HCT116 (cell line): ENCODE measurements around the gene CDV3. TPM values are rescaled to one million over a fixed set of nuclear protein-coding genes. Genes with fewer than 3 reads are reported as not detected.
A peak's percentile ranks its signal among the peaks of the same experiment; 100 is the strongest.

Experiments
- ATAC-seq: fragments of 200-7000 bp; cut with Tn5 transposase; 2 replicates; pipeline ENCODE4 v1.9.1; 2020; ENCODE audit warnings: mild to moderate bottlenecking, moderate library complexity
- BruUV-seq: library from RNA; stranded (reverse); fragments of 400-500 nt; replicated peaks from 2 replicates; lab custom pipeline; 2021; lab: Mats Ljungman, UMichigan
- CTCF ChIA-PET: fragments of 300-600 bp; sonication (Branson Sonifier 250); formaldehyde crosslinking; loops from one replicate; lab custom pipeline; 2021; ENCODE audit warnings: antibody characterized with exemption; lab: Charles Lee
- POLR2A ChIA-PET: fragments of 300-600, 350-600 bp; sonication (Branson Sonifier 250); formaldehyde crosslinking; loops from one replicate; lab custom pipeline; 2021; ENCODE audit warnings: antibody characterized with exemption; lab: Charles Lee
- RAD21 ChIA-PET, 2 experiments: fragments of 300-600 bp; sonication (Branson Sonifier 250); formaldehyde crosslinking; loops; one replicate each; lab custom pipeline; 2023; ENCODE audit warnings: low total read pairs in 2 of 2; ENCODE audit not compliant: uncharacterized antibody in 2 of 2, unreplicated experiment in 2 of 2, low non-redundant PET in 1 of 2; lab: Charles Lee
- DNase-seq: peaks from one replicate; pipeline ENCODE4 v3.0.0-alpha.2; 2010; ENCODE audit warnings: low read depth, low spot score
- H2AFZ ChIP-seq: fragments of 200-600 bp; shearing (Covaris generic), sonication (generic); 2 replicates; pipeline ENCODE4 v1.6.1; 2017; ENCODE audit warnings: low read depth, mixed run types, mixed read lengths, antibody characterized with exemption, low read length; ENCODE audit not compliant: poor library complexity, severe bottlenecking
- H3K27ac ChIP-seq: 2 replicates; pipeline ENCODE4 v1.5.1; 2012; ENCODE audit warnings: low read depth, low read length
- H3K27me3 ChIP-seq: fragments of 200-600 bp; sonication (generic); 2 replicates; pipeline ENCODE4 v1.6.1; 2016; ENCODE audit warnings: mixed run types, low read length, mixed read lengths; ENCODE audit not compliant: insufficient read depth
- H3K36me3 ChIP-seq, 2 experiments: fragments of 200-500 bp in 1 of 2; fragments of 200-600 bp in 1 of 2; sonication (Bioruptor generic) in 1 of 2; sonication (generic) in 1 of 2; 2 replicates each; pipeline versions ENCODE4 v1.5.1 to v1.6.1; 2014 to 2016; ENCODE audit warnings: low read length in 2 of 2, inconsistent platforms in 1 of 2, mixed read lengths in 1 of 2, mixed run types in 1 of 2; ENCODE audit not compliant: insufficient read depth in 2 of 2, control insufficient read depth in 1 of 2
- H3K4me1 ChIP-seq, 2 experiments: fragments of 200-600 bp in 1 of 2; sonication (generic) in 1 of 2; 2 replicates each; pipeline versions ENCODE4 v1.5.1 to v1.6.1; 2012 to 2017; ENCODE audit warnings: low read length in 2 of 2, inconsistent platforms in 1 of 2, mild to moderate bottlenecking in 1 of 2, mixed read lengths in 1 of 2, mixed run types in 1 of 2, moderate library complexity in 1 of 2; ENCODE audit not compliant: insufficient read depth in 2 of 2, control insufficient read depth in 1 of 2
- H3K4me2 ChIP-seq: fragments of 200-600 bp; sonication (generic); 2 replicates; pipeline ENCODE4 v1.6.1; 2017; ENCODE audit warnings: mixed run types, low read length, mixed read lengths
- H3K4me3 ChIP-seq, 2 experiments: fragments of 200-600 bp in 1 of 2; sonication (generic) in 1 of 2; replicated peaks in 1 of 2; 2 replicates each; pipeline ENCODE4 v1.5.1; 2011 to 2016; ENCODE audit warnings: low read length in 2 of 2, control low read depth in 1 of 2, low read depth in 1 of 2, mild to moderate bottlenecking in 1 of 2, mixed read lengths in 1 of 2, mixed run types in 1 of 2
- H3K79me2 ChIP-seq: fragments of 200-600 bp; sonication (generic); 2 replicates; pipeline ENCODE4 v1.6.1; 2017; ENCODE audit warnings: mild to moderate bottlenecking, mixed run types, low read length, moderate library complexity, mixed read lengths; ENCODE audit not compliant: insufficient read depth
- H3K9ac ChIP-seq: fragments of 200-600 bp; sonication (generic); 2 replicates; pipeline ENCODE4 v1.6.1; 2016; ENCODE audit warnings: low read length, mixed read lengths
- H3K9me2 ChIP-seq: fragments of 200-600 bp; sonication (generic), shearing (Covaris generic); 2 replicates; pipeline ENCODE4 v1.6.1; 2017; ENCODE audit warnings: mixed run types, mild to moderate bottlenecking, moderate library complexity; ENCODE audit not compliant: insufficient read depth
- H3K9me3 ChIP-seq, 2 experiments: fragments of 200-500 bp in 1 of 2; fragments of 200-600 bp in 1 of 2; sonication (Bioruptor generic) in 1 of 2; sonication (generic) in 1 of 2; 2 replicates each; pipeline ENCODE4 v1.6.1; 2014 to 2017; ENCODE audit warnings: low read length in 2 of 2, mixed read lengths in 2 of 2, inconsistent platforms in 1 of 2, low read depth in 1 of 2, mild to moderate bottlenecking in 1 of 2, mixed run types in 1 of 2, moderate library complexity in 1 of 2; ENCODE audit not compliant: control insufficient read depth in 1 of 2, insufficient read depth in 1 of 2
- H4K20me1 ChIP-seq: fragments of 200-600 bp; sonication (generic), shearing (Covaris generic); 2 replicates; pipeline ENCODE4 v1.6.1; 2017; ENCODE audit warnings: mixed run types, mild to moderate bottlenecking, moderate library complexity; ENCODE audit not compliant: insufficient read depth
- CEBPB ChIP-seq: IDR thresholded peaks from 2 replicates; pipeline ENCODE4 v1.6.1; 2012; ENCODE audit warnings: low read depth
- CTCF ChIP-seq, 3 experiments: fragments of 200-600 bp in 1 of 3; sonication (generic) in 1 of 3; IDR thresholded peaks in 2 of 3; conservative IDR thresholded peaks in 1 of 3; 2 replicates each; pipeline ENCODE4 v1.5.1; 2012 to 2017; ENCODE audit warnings: low read depth in 2 of 3, low read length in 2 of 3, antibody characterized with exemption in 1 of 3, borderline replicate concordance in 1 of 3, control low read depth in 1 of 3, mild to moderate bottlenecking in 1 of 3, mixed read lengths in 1 of 3, mixed run types in 1 of 3, moderate library complexity in 1 of 3; ENCODE audit not compliant: insufficient read depth in 1 of 3
- EGR1 ChIP-seq: IDR thresholded peaks from 2 replicates; pipeline ENCODE4 v1.6.1; 2012; ENCODE audit warnings: low read depth
- EZH2phosphoT487 ChIP-seq: fragments of 200-600 bp; IDR thresholded peaks from 2 replicates; pipeline ENCODE4 v1.6.1; 2018; ENCODE audit warnings: antibody characterized with exemption, borderline replicate concordance
- SP1 ChIP-seq: IDR thresholded peaks from 2 replicates; pipeline ENCODE4 v1.6.1; 2012; ENCODE audit warnings: low read depth
- TCF7L2 ChIP-seq: IDR thresholded peaks from 2 replicates; pipeline ENCODE4 v1.7.0; 2011; ENCODE audit warnings: borderline replicate concordance, inconsistent platforms; ENCODE audit not compliant: insufficient read depth, insufficient read length; ENCODE audit errors: extremely low read depth
- intact Hi-C: fragments of 100-400 bp; cut with micrococcal nuclease; formaldehyde crosslinking; loops from 2 replicates; pipeline ENCODE4 v1.10.0; 2022
- total RNA-seq: library from RNA; stranded (reverse); gene quantifications from one replicate; pipeline ENCODE4 v1.2.1, GENCODE V29; 2021; ENCODE audit not compliant: unreplicated experiment
- TF ChIP-seq, protein P1 (sequence below): IDR thresholded peaks from 2 replicates; pipeline ENCODE4 v1.6.1; 2012
- TF ChIP-seq, protein P2 (sequence below): IDR thresholded peaks from 2 replicates; pipeline ENCODE4 v1.6.1; 2012

Gene CDV3
- total RNA-seq, 1 experiment from 2014 or later: 153 TPM

DNA sequence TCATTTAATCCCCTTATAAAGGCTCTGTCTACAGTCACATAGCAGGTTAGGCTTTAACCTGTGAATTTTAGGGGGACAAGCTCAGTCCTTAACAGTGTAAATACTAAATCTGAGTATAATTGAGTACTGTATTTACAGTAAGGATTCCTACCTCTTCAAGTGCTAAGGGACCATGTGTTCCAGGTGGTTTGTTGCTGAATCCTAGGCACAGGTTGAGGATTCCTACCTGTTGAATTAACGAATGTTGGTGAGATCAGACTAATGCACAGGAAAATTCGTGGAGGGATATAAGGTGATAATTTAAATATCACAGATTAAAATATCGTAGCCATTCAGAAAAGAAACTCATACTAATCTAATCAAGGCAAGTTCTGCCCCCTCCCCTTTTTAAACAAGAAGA is 24.9 kb downstream of the CDV3 start:
- intact Hi-C loops: no loop called here
- peaks cover 4% of the 10 kb centered on the region for H3K79me2 ChIP-seq
- H3K27ac ChIP-seq: no peak overlapping the region
- no peak overlapping the region for H3K4me2 ChIP-seq
- DNase-seq (no peak), ATAC-seq (no peak)
- H3K4me3 ChIP-seq: no peak overlapping the region
- H3K27me3 ChIP-seq: no peaks in the 10 kb centered on the region
- H3K9me2 ChIP-seq: no peaks in the 10 kb centered on the region
- ChIA-PET RAD21 (no interaction called here), CTCF (no interaction called here), POLR2A (no interaction called here)
- H3K9me3 ChIP-seq: no peaks in the 10 kb centered on the region
- peaks cover 0 to 5% of the 10 kb centered on the region in 2 experiments; a peak in 2 of 4 replicates for H3K36me3 ChIP-seq
- no peak for TF ChIP-seq CEBPB
- no peak for TF ChIP-seq TCF7L2
- TF ChIP-seq, protein P1, sequence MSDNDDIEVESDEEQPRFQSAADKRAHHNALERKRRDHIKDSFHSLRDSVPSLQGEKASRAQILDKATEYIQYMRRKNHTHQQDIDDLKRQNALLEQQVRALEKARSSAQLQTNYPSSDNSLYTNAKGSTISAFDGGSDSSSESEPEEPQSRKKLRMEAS: no peak
- TF ChIP-seq, protein P2, sequence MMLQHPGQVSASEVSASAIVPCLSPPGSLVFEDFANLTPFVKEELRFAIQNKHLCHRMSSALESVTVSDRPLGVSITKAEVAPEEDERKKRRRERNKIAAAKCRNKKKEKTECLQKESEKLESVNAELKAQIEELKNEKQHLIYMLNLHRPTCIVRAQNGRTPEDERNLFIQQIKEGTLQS: no peak
- no peak for TF ChIP-seq EGR1
- TF ChIP-seq SP1: no peak
- peaks cover 3 to 10% of the 10 kb centered on the region in 2 experiments; a peak in 3 of 4 replicates for H3K4me1 ChIP-seq
- TSS peak; percentile 14 for BruUV-seq
- H3K9ac ChIP-seq: no peak overlapping the region
- no peak overlapping the region for H2AFZ ChIP-seq
- H4K20me1 ChIP-seq: no peaks in the 10 kb centered on the region

DNA sequence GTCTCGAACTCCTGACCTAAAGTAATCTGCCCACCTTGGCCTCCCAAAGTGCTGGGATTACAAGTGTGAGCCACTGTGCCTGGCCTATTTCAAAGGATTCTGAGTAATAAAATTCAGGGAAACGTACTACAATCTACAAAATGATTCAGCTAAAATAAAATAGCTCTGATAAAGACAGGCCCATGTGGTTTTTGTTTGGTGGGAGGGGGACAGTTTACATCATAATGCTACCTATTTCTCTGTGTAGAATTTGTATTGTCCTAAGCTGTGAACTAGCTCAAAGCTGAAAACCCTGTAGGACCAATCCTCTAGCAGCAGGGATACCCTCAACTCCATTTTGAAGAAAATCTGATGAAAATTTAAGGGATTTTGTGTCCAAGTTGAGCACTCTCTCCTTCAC is 25.8 kb downstream of the CDV3 start:
- CTCF ChIA-PET: no interaction called here
- H3K4me3 ChIP-seq: no peak overlapping the region
- no peak overlapping the region for H3K9ac ChIP-seq
- intact Hi-C loops: no loop called here
- peaks cover 8% of the 10 kb centered on the region for H3K79me2 ChIP-seq
- RAD21 ChIA-PET: no interaction called here
- DNase-seq (no peak), ATAC-seq (no peak)
- H3K36me3 ChIP-seq: peaks cover 0 to 5% of the 10 kb centered on the region in 2 experiments; a peak in 2 of 4 replicates
- H4K20me1 ChIP-seq: no peaks in the 10 kb centered on the region
- H3K27me3 ChIP-seq: no peaks in the 10 kb centered on the region
- no peak for TF ChIP-seq CTCF (IDR thresholded peaks at IDR 0.05 in 2 of 3, conservative IDR thresholded peaks at IDR 0.05 in 1 of 3; ENCODE audit: borderline replicate concordance in 1 of 3, insufficient read depth in 1 of 3, low read depth in 2 of 3, low read length in 2 of 3)
- no peak for TF ChIP-seq EZH2phosphoT487
- no peak for TF ChIP-seq CEBPB
- H3K4me1 ChIP-seq: peaks cover 3 to 10% of the 10 kb centered on the region in 2 experiments; a peak in 3 of 4 replicates
- no peak overlapping the region for H3K27ac ChIP-seq
- BruUV-seq: no TSS peak
- no peaks in the 10 kb centered on the region for H3K9me3 ChIP-seq
- POLR2A ChIA-PET: no interaction called here
- H3K4me2 ChIP-seq: no peak overlapping the region
- no peak overlapping the region for H2AFZ ChIP-seq
- no peaks in the 10 kb centered on the region for H3K9me2 ChIP-seq
